Measurements from ENCODE around the gene SRGAP1.

SRGAP1 gene

DNA sequence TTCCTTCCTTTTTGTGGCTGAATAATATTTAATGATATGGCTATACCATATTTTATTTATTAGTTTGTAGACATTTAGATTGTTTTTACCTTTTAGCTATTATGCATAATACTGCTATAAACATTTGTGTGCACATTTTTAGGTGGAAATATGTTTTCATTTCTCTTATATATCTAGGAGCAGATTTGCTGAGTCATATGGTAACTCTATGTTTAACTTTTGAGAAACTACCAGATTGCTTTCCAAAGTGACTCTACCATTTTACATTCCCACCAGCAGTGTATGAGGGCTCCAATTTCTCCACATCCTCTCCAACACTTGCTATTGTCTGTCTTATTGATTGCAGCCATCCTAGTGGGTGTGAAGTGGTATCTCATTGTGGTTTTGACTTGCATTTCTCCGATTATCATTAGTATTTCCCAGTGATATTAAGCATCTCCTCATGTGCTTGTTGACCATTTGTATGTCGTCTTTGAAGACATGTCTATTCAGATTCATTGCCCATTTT, 217.4 kb downstream of the SRGAP1 start:
- Histone ChIP-seq H3K4me1 (ENCODE audit: control extremely low read depth in 1 of 4, control insufficient read depth in 4 of 4, insufficient read depth in 4 of 4, low read length in 3 of 4) (no peaks in the 10 kb centered on the region), H3K36me3 (ENCODE audit: control insufficient read depth in 4 of 4, insufficient read depth in 4 of 4, low read length in 3 of 4) (no peaks in the 10 kb centered on the region), H3K4me3 (ENCODE audit: control insufficient read depth in 1 of 7, extremely low read depth in 1 of 7, insufficient read depth in 4 of 7, low read depth in 2 of 7, low read length in 6 of 7) (no peak overlapping the region), H3K27ac (ENCODE audit: insufficient read depth in 1 of 2, low read depth in 1 of 2, low read length in 2 of 2, poor library complexity in 1 of 2, severe bottlenecking in 2 of 2) (no peak overlapping the region), H3K27me3 (replicated peaks in 2 of 5; ENCODE audit: control insufficient read depth in 4 of 5, insufficient read depth in 5 of 5, low read length in 4 of 5) (no peaks in the 10 kb centered on the region), H3K9me3 (ENCODE audit: control extremely low read depth in 1 of 5, control insufficient read depth in 4 of 5, insufficient read depth in 2 of 5, low read depth in 1 of 5, low read length in 4 of 5) (no peaks in the 10 kb centered on the region)
- WGBS (ENCODE audit: insufficient coverage), result no CpG with 5 or more reads among the region's 2 CpGs
- POLR2A ChIA-PET, result no interaction called here
- CTCF ChIA-PET, result no interaction called here
- DNase-seq, result no peak

DNA sequence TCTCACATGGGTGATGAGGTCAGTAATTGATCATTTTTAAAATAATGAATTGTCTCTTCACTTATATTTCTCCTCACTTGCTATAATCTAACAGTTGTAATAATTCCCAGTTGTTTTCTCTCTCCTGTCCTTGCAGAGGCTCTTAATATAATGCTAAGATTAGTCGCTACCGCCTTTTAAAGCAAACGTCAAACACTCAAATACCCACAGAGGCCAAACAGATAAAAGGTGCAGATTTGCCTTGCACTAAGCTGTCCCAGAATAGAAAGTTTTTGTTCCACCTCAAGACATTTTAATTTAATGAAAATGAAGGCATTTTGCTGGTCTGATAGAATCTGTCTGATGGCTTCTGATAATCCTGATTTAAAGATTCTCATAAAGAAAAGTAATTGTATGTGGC, 218.6 kb downstream of the SRGAP1 start:
- 100% methylated on average over 2 of the region's 3 CpGs for WGBS (ENCODE audit: insufficient coverage)
- ChIA-PET POLR2A (no interaction called here), CTCF (no interaction called here)

GRCh38 chr12:64064240-64064639, 219.7 kb downstream of the SRGAP1 start:
- Histone ChIP-seq H3K4me1 (ENCODE audit: control extremely low read depth in 1 of 4, control insufficient read depth in 4 of 4, insufficient read depth in 4 of 4, low read length in 3 of 4) (no peaks in the 10 kb centered on the region), H3K36me3 (ENCODE audit: control insufficient read depth in 4 of 4, insufficient read depth in 4 of 4, low read length in 3 of 4) (no peaks in the 10 kb centered on the region), H3K27ac (ENCODE audit: insufficient read depth in 1 of 2, low read depth in 1 of 2, low read length in 2 of 2, poor library complexity in 1 of 2, severe bottlenecking in 2 of 2) (no peak overlapping the region), H3K27me3 (replicated peaks in 2 of 5; ENCODE audit: control insufficient read depth in 4 of 5, insufficient read depth in 5 of 5, low read length in 4 of 5) (no peaks in the 10 kb centered on the region), H3K4me3 (ENCODE audit: control insufficient read depth in 1 of 7, extremely low read depth in 1 of 7, insufficient read depth in 4 of 7, low read depth in 2 of 7, low read length in 6 of 7) (no peak overlapping the region), H3K9me3 (ENCODE audit: control extremely low read depth in 1 of 5, control insufficient read depth in 4 of 5, insufficient read depth in 2 of 5, low read depth in 1 of 5, low read length in 4 of 5) (no peaks in the 10 kb centered on the region)
- ChIA-PET CTCF (no interaction called here), POLR2A (interaction anchor here (0.6 kb wide), 1 partner anchor 45 kb away, joined by 3 read pairs; no protein-coding TSS in a partner anchor)
- DNase-seq, result no peak
- 85% methylated on average over 1 of the region's 2 CpGs for WGBS (ENCODE audit: insufficient coverage)

More for the DNA sequence above, 218.6 kb downstream of the SRGAP1 start:
- no peak for DNase-seq
- Histone ChIP-seq H3K27ac (ENCODE audit: insufficient read depth in 1 of 2, low read depth in 1 of 2, low read length in 2 of 2, poor library complexity in 1 of 2, severe bottlenecking in 2 of 2) (no peak overlapping the region), H3K4me3 (ENCODE audit: control insufficient read depth in 1 of 7, extremely low read depth in 1 of 7, insufficient read depth in 4 of 7, low read depth in 2 of 7, low read length in 6 of 7) (no peak overlapping the region), H3K4me1 (ENCODE audit: control extremely low read depth in 1 of 4, control insufficient read depth in 4 of 4, insufficient read depth in 4 of 4, low read length in 3 of 4) (no peaks in the 10 kb centered on the region), H3K36me3 (ENCODE audit: control insufficient read depth in 4 of 4, insufficient read depth in 4 of 4, low read length in 3 of 4) (no peaks in the 10 kb centered on the region), H3K27me3 (replicated peaks in 2 of 5; ENCODE audit: control insufficient read depth in 4 of 5, insufficient read depth in 5 of 5, low read length in 4 of 5) (no peaks in the 10 kb centered on the region), H3K9me3 (ENCODE audit: control extremely low read depth in 1 of 5, control insufficient read depth in 4 of 5, insufficient read depth in 2 of 5, low read depth in 1 of 5, low read length in 4 of 5) (no peaks in the 10 kb centered on the region)

- Histone ChIP-seq H3K4me1 (ENCODE audit: control extremely low read depth in 1 of 4, control insufficient read depth in 4 of 4, insufficient read depth in 4 of 4, low read length in 3 of 4) (no peaks in the 10 kb centered on the region), H3K27me3 (replicated peaks in 2 of 5; ENCODE audit: control insufficient read depth in 4 of 5, insufficient read depth in 5 of 5, low read length in 4 of 5) (no peaks in the 10 kb centered on the region), H3K27ac (ENCODE audit: insufficient read depth in 1 of 2, low read depth in 1 of 2, low read length in 2 of 2, poor library complexity in 1 of 2, severe bottlenecking in 2 of 2) (no peak overlapping the region), H3K9me3 (ENCODE audit: control extremely low read depth in 1 of 5, control insufficient read depth in 4 of 5, insufficient read depth in 2 of 5, low read depth in 1 of 5, low read length in 4 of 5) (no peaks in the 10 kb centered on the region), H3K36me3 (ENCODE audit: control insufficient read depth in 4 of 4, insufficient read depth in 4 of 4, low read length in 3 of 4) (no peaks in the 10 kb centered on the region), H3K4me3 (ENCODE audit: control insufficient read depth in 1 of 7, extremely low read depth in 1 of 7, insufficient read depth in 4 of 7, low read depth in 2 of 7, low read length in 6 of 7) (no peak overlapping the region)
- CTCF ChIA-PET, result no interaction called here
- no peak for DNase-seq
- WGBS (ENCODE audit: insufficient coverage), result 94% methylated on average over 8 of the region's 8 CpGs
- POLR2A ChIA-PET, result interaction anchor here (0.6 kb wide), 1 partner anchor 45 kb away, joined by 3 read pairs; no protein-coding TSS in a partner anchor
Measured at GRCh38 chr12:64064706-64065105, 220.2 kb downstream of the SRGAP1 start.

DNA sequence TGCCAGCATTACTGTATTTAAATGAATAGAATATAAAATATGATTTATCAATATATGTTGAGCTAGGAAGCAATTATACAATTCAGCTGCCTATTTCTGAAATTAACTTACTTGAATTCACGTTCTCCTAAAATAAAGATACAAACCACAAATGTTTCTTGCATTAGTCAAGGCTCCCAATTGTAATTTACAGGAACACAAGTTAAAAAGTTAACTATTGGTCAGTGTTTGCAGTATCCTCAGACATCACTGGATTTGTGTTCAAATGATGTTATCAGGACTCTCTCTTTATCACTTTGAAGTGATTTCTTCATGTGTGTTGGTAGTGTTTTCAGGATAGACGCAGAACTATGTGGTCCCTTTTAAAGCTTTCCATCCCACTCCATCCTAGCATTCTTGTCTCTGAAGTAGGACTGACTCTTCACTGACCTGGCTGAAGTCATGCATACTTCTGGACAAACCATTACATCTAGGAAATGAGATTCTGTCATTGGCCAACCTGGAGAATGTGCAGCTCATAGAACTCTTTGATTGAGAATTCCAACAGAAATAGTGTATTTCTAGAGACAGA, 221.5 kb downstream of the SRGAP1 start:
- Histone ChIP-seq H3K4me3 (ENCODE audit: control insufficient read depth in 1 of 7, extremely low read depth in 1 of 7, insufficient read depth in 4 of 7, low read depth in 2 of 7, low read length in 6 of 7) (no peak overlapping the region), H3K9me3 (ENCODE audit: control extremely low read depth in 1 of 5, control insufficient read depth in 4 of 5, insufficient read depth in 2 of 5, low read depth in 1 of 5, low read length in 4 of 5) (no peaks in the 10 kb centered on the region), H3K4me1 (ENCODE audit: control extremely low read depth in 1 of 4, control insufficient read depth in 4 of 4, insufficient read depth in 4 of 4, low read length in 3 of 4) (no peaks in the 10 kb centered on the region), H3K27me3 (replicated peaks in 2 of 5; ENCODE audit: control insufficient read depth in 4 of 5, insufficient read depth in 5 of 5, low read length in 4 of 5) (no peaks in the 10 kb centered on the region), H3K36me3 (ENCODE audit: control insufficient read depth in 4 of 4, insufficient read depth in 4 of 4, low read length in 3 of 4) (no peaks in the 10 kb centered on the region), H3K27ac (ENCODE audit: insufficient read depth in 1 of 2, low read depth in 1 of 2, low read length in 2 of 2, poor library complexity in 1 of 2, severe bottlenecking in 2 of 2) (no peak overlapping the region)
- WGBS (ENCODE audit: insufficient coverage), result 100% methylated on average over 1 of the region's 2 CpGs
- ChIA-PET CTCF (no interaction called here), POLR2A (no interaction called here)
- no peak for DNase-seq

DNA sequence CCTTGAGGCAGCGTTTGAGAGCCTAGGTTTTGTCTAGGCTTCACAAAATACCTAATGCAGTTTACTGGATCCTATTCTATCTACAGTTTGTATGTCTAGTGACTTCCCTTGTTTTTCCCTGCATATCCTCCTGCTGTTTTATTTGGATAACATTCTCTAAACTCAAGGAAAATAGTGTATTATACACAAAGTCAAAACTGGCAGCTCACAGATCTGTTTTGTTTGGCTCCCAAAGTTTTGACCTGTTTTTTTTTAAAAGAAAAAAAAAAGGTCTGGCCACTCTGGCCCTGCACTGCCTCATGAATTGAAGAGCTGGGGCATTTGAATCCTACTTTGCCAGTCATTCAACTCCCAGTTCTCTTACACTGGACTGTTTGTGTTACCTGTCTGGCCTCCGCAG, 222.3 kb downstream of the SRGAP1 start:
- 100% methylated on average over 1 of the region's 2 CpGs for WGBS (ENCODE audit: insufficient coverage)
- H3K9me3 ChIP-seq (ENCODE audit: control extremely low read depth in 1 of 5, control insufficient read depth in 4 of 5, insufficient read depth in 2 of 5, low read depth in 1 of 5, low read length in 4 of 5), result no peaks in the 10 kb centered on the region
- CTCF ChIA-PET, result no interaction called here
- no peak overlapping the region for H3K27ac ChIP-seq (ENCODE audit: insufficient read depth in 1 of 2, low read depth in 1 of 2, low read length in 2 of 2, poor library complexity in 1 of 2, severe bottlenecking in 2 of 2)
- POLR2A ChIA-PET, result no interaction called here
- no peaks in the 10 kb centered on the region for H3K4me1 ChIP-seq (ENCODE audit: control extremely low read depth in 1 of 4, control insufficient read depth in 4 of 4, insufficient read depth in 4 of 4, low read length in 3 of 4)
- no peaks in the 10 kb centered on the region for H3K27me3 ChIP-seq (replicated peaks in 2 of 5; ENCODE audit: control insufficient read depth in 4 of 5, insufficient read depth in 5 of 5, low read length in 4 of 5)
- no peaks in the 10 kb centered on the region for H3K36me3 ChIP-seq (ENCODE audit: control insufficient read depth in 4 of 4, insufficient read depth in 4 of 4, low read length in 3 of 4)
- DNase-seq, result no peak
- no peak overlapping the region for H3K4me3 ChIP-seq (ENCODE audit: control insufficient read depth in 1 of 7, extremely low read depth in 1 of 7, insufficient read depth in 4 of 7, low read depth in 2 of 7, low read length in 6 of 7)

DNA sequence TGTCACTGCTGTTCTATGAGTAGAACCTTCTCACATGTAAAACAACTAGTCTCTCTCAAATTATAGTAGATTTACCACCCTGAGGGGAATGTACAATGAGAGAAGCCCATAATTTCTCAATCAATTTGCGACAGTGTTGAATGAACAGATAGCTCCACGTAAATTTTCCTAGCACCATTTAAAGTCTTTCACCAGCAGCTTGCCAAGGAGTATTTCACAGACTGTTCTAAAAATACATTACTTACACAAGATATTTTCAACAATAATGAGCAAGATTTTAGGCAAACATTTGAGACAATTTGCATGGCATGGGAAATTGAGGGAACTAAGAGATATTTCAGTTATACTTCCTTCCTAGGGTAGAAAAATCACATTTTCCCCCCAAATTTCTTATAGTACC, 226.0 kb downstream of the SRGAP1 start:
- no peaks in the 10 kb centered on the region for H3K36me3 ChIP-seq (ENCODE audit: control insufficient read depth in 4 of 4, insufficient read depth in 4 of 4, low read length in 3 of 4)
- H3K27ac ChIP-seq (ENCODE audit: insufficient read depth in 1 of 2, low read depth in 1 of 2, low read length in 2 of 2, poor library complexity in 1 of 2, severe bottlenecking in 2 of 2), result no peak overlapping the region
- 100% methylated on average over 2 of the region's 2 CpGs for WGBS (ENCODE audit: insufficient coverage)
- ChIA-PET POLR2A (no interaction called here), CTCF (no interaction called here)
- peaks cover 0 to 5% (median 0%) of the 10 kb centered on the region in 5 experiments for H3K9me3 ChIP-seq (ENCODE audit: control extremely low read depth in 1 of 5, control insufficient read depth in 4 of 5, insufficient read depth in 2 of 5, low read depth in 1 of 5, low read length in 4 of 5)
- no peaks in the 10 kb centered on the region for H3K27me3 ChIP-seq (replicated peaks in 2 of 5; ENCODE audit: control insufficient read depth in 4 of 5, insufficient read depth in 5 of 5, low read length in 4 of 5)
- H3K4me1 ChIP-seq (ENCODE audit: control extremely low read depth in 1 of 4, control insufficient read depth in 4 of 4, insufficient read depth in 4 of 4, low read length in 3 of 4), result no peaks in the 10 kb centered on the region
- no peak for DNase-seq
- no peak overlapping the region for H3K4me3 ChIP-seq (ENCODE audit: control insufficient read depth in 1 of 7, extremely low read depth in 1 of 7, insufficient read depth in 4 of 7, low read depth in 2 of 7, low read length in 6 of 7)
